ENCODE measurements around the gene WDR91. TPM values are rescaled to one million over a fixed set of nuclear protein-coding genes. Genes with fewer than 3 reads are reported as not detected.
A peak's percentile ranks its signal among the peaks of the same experiment; 100 is the strongest.
"Not testable (repeated sequence)": the region's sequence is repeated elsewhere in the genome, so short reads cannot be mapped to it uniquely, and the experiment has no call there.

Gene WDR91
- total RNA-seq (2014; rRNA removed; shearing (Covaris generic)), result 8.4 and 8.9 TPM in 2 replicates

DNA sequence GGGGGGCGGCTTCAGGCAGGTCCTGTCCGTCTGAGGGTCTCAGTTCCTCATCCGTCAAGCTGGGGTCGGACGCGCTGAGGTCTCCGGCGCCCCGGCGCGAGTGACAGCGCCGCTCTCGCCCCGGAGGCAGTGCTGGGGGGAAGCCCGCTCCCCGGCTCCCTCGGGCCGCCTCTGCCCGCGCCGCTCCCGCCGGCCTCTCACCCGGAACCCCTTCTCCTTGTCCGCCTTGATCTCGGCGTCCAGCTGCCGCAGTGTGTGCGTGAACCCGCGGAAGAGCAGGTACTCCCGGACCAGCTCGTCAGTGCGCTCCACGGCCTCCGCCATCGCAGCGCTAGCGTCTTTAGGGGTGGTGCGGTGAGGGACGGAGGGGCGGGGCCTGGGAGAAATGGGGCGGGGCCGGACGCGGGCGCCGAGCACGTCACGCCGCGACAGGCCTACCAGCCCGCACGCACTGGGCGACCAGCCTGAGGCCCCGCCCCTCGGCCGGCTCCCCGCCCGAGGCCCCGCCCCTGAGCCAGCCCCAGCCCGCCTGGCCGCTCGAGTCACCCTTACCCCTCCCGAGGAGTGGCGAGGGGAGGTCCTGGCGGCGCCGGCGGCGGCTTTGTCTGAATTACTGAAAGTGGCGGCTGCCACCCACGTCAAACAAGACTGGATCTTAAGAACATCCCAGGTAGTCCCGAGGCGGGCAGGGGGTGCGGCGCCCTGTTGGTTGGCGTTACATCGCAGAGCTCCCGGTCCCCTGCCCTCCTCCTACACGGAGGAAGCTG lies at the start of gene WDR91:
TSS of gene WDR91 (minus strand) at position 348 of the 767 bp plus-strand sequence. CDS start at position 324, 24 bp downstream.
- peak; percentile 90 for DNase-seq (ENCODE audit: low read depth)

DNA sequence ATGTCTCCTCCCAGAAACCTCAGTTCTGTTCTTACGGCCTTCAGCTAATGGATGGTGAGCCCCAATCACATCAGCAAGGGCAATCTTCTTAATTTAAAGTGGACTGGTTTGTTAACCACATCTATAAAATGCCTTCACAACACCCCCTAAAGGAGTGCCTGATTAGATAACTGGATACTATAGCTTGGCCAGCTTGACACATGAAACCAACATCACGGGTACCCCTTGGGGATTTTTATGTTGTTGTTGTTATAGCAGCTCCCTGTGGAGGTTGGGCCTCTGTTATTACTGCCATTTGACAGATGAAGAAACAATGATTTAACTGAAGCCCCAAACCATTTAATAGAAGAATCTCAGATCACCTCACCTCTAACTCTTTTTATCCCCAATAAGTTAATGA lies 49.1 kb upstream of the WDR91 start:
- no peak for DNase-seq (ENCODE audit: low read depth)

DNA sequence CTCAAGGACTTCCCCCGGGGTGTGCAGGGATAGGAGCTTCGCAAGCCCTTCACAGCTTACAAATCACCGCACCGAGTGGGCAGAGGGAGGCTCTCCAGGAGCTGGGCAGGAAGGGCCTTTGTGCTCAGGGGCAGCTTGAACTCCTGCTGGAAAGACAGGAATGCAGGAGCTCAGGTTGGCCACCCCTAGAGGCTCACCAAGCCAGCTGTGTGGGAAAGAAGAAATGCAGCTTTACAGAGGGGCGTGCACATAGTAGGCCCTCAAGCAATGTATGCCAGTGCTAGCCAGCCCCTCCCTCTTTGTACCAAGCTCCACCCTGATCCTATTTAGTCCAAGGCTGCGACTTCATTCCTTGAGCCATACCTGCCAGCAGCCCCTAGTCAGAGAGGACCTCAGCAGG lies 48.4 kb upstream of the WDR91 start:
- no peak for DNase-seq (ENCODE audit: low read depth)

DNA sequence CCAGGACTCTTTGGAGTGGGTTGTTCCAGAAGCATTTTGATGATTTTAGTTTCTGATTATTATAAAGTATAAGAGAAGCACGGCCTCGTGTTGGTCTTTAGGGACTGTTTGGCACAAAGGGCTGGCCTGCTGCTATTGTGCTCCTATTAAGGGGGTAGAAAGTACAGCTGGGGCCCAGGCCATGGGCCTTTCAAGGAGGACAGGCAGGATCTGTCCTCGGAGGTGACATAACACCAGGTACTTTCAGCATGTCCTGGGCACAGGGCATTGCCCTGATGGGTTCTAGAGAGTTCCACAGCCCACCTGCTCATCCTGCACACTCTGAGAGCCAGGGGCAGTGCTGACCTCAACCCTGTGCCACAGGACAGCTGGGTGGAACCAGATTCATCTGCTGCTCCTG lies 47.3 kb upstream of the WDR91 start:
- DNase-seq (ENCODE audit: low read depth), result no peak

DNA sequence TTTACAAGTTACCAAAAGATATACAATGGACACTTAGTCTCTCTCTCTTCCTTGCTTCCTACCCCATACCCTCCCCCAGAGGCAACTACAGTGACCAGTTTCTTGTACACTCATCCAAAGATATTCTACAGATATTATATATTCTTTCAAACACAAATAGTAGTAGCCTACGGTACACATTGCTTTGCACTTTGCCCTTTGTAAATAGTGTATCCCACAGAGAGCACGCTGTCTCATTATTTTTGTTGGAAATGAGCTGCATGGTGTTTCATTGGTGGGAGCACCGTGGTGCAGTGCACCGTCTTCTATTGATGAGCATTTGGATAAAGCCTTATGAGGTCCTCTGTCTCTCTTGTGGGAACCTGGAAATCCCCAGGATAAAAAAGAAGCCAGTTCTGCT lies 46.5 kb upstream of the WDR91 start:
- DNase-seq (ENCODE audit: low read depth), result no peak

DNA sequence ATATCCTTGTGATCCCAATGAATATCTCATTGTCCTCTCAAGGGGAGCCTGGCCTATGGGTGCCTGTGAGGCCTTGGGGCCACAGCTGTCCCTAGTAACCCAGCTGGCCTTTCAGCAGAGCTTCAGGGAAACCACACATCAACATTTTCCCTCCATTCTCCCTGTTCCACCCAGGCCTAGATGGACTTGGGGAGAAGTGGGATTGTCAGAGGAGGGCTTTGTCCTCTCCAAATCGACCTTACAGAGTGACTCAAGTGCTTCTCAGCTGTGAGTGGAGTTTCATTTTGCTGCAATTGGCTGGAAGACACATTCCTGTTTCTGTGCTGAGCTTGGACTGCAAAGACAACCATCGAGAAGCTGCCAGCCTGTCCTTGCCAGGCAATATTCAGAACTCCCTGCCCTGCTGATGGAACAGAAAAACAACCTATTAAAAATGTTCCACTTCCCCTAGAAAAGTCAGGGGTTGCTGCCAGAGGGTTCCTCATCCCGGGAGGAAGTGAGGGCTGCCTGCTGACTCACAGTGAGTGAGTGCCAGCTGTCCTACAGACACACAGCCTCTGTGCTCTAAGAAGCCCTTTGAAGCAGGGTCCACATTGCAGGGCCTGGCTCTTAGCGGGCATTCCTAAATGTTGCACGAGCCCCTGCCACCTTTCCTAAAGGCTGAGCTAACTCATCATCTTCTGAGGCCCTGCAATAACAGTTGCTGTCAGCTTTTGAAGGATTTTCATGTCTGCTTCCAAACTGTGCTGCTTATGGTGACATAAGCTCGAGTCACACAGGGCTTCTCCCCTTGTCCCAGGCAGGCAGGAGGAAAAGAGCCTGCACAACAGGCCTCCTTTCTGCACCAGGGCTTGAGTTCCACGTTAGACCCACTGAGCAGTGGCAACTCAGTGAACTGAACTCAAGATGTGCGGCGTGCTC lies 42.8 kb upstream of the WDR91 start:
- peak; percentile 90 for DNase-seq (ENCODE audit: low read depth)

DNA sequence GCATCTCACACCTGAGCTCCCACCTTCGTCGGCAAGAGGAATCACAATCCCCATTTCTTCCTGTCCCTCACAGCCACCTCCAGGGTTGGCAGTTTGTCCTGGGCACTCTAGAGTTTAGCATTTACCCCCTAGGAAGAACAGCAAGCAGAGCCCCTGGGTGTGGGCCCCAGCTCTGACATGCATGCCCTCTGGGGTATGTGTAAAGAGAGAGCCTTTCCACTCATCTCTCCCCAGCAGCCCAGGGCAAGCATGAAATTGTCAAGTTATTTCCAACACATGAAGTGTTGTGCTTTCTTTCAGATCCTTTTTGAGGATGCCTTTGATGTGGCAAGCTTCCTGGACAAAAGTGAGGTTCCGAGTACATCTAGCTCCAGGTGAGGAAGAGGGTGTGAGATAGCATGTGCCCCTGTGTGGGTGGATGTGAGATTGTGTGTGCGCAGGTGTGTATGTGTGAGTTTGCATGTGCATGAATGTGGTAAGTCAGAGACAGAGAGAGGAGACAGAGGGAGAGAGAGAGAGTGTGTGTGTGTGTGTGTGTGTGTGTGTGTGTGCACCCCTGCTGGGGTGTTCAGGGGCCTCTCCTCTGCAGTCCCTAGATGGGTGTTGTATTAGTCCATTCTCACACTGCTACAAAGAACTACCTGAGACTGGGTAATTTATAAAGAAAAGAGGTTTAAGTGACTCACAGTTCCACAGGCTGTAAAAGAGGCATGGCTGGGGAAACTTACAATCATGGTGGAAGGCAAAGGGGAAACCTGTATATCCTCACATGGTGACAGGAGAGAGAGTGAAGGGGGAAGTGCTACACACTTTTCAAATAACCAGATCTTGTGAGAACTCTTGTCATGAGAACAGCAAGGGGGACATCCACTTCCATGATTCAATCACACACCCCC lies 40.4 kb upstream of the WDR91 start:
- no peak for DNase-seq (ENCODE audit: low read depth)

DNA sequence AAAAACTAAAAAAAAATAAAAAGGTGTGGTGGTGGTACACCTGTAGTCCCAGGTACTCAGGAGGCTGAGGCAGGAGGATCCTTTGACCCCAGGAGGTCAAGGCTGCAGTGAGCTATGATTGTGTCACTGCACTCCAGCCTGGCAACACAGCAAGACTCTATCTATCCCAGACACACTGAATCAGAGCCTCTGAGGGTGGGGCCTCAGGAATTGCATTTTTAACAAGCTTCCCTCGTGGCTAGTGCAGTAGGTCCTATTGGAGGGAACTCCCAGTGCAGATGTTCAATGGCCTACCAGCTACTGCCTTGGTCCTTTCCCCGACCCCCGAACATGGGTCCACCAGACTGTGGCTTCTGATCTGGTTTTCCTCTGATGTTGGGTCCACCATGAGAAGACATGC lies 37.2 kb upstream of the WDR91 start:
- DNase-seq (ENCODE audit: low read depth), result no peak

DNA sequence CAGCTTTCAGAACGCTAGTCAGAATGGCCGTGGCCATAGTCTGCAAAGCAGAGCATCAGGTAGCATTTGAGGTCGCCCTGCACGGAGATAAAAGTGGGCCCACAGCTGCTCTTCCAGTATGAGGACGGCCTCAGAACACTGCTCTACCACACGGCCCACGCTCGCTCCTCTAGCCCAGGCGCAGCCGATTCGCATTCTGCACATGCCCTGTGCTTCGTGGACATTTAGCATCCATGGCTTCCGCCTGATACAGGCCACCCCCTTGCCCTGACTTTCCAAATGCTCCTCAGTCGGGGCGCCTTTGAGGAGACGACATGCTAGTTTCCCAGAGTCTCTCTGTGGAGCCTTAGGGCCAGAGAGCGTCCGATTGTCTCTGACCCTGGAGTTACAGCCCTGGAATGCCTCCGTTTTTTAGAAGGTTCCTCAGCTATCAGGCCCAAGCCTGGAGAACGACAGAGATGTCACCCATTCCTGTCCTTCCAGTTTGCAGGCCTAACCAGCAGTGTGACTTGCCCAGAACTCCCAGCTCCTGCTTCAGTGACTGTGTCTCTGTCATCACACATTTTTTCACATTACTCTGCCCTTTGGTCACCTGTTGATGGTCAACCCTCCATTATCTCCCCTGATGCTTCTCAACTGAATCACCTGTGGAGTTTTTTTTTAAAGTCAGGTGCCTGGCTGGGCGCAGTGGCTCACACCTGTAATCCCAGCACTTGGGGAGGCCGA lies 36.6 kb upstream of the WDR91 start:
- DNase-seq (ENCODE audit: low read depth), result no peak

DNA sequence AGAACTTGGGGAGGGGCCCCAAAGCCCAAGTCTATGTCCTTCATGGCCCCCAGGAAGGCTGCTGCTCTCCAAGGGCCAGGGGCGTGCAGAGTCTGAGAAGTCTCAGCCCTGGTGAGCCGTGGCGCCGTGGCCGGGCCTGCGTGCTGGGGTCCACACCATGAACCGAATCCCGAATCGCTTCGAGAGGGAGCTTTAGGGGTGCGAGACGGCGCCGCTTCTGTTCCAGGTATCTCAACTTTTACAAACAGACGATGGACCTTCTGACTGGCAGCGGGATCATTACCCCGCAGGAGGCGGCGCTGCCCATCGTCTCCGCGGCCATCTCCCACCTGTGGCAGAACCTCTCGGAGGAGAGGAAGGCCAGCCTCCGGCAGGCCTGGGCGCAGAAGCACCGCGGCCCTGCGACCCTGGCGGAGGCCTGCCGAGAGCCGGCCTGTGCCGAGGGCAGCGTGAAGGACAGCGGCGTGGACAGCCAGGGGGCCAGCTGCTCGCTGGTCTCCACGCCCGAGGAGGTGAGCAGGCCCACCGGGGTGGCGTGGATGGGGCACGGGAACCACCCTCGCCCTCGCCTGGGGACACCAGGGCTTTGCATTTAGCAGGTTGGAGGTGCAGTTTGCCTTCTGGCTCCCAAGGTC lies 35.0 kb upstream of the WDR91 start:
- DNase-seq (ENCODE audit: low read depth), result no peak

DNA sequence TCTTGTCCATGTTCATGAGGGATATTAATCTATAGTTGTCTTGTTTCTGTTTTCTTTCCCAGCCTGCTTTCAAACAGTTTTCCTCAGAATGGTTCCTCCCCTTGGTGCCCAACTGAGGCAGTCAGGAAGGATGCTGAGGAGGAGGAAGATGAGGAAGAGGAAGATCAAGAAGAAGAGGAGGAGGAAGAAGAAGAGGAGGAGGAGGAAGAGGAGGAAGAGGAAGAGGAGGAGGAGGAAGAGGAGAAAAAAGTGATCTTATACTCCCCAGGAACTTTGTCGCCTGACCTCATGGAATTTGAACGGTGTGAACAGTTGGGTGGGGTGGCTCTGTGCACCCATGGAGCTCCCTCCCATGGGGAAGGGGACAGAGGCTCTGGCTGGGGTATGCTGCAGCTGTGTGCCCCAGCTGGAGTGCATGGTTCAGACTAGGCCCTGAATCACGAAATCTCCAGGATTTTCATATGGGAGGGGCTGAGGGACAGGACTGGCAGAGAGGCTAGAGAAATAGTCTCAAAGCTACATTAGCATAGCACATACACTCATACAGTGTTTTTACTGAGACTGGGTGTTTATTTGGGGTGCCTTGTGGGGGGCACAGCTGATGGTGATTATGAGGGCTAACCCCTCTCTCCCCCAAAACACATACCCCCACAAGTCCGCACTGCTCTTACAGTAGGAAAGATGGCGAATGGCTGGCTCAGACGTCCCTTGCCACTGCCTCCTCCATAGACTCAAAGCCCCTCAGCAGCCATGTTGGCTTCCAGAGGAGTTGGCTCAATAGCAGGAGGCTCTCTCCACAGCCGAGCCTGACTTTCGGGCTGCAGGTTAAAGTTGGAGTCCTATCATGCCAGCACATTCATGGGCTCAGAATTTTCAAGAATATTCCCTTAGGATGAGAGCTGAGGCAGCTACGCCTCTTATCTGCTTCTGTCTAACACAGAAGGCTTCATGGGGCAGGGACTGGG lies 34.2 kb upstream of the WDR91 start:
- no peak for DNase-seq (ENCODE audit: low read depth)

DNA sequence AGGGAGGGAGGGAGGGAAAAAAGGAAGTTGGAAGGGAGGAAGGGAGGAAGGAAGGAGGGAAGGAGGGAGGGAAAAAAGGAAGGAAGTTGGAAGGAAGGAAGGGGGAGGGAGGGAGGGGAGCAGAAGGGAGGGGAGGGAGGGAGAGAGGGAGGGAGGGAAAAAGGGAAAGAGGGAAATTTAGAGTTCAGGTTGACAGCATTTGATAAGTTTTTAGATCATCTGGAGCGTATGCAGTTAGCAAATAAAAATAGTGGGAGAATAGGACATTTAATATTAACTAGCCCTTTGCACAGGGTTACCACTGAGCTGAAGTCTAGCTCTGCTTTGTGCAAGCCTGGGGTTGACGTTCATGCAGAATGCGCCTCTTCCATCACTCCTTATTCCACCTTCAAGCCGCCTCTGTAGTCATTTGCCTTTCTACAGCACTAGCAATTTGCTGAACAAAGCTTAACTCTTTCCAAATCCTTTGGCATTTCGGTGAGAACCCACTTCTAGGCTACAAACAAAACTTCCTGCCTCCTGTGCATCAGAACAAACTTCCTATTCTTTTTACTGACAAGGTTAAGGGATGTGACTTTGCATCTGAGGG lies 30.9 kb upstream of the WDR91 start:
- no peak for DNase-seq (ENCODE audit: low read depth)

DNA sequence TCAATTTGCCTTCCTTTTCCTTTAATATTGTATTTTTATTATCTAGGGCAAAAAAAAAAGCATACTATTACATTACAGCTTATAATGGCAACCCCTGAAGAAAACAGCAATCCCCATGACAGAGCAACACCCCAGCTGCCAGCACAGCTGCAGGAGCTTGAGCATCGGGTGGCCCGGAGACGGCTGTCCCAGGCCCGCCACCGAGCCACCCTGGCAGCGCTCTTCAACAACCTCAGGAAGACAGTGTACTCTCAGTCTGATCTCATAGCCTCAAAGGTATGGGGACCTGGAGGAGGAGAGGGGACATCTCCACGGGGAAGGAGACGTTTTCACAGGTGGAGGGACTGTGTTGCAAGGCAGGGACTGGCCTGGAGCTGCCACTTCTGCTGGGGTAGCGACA lies 29.1 kb upstream of the WDR91 start:
- no peak for DNase-seq (ENCODE audit: low read depth)

DNA sequence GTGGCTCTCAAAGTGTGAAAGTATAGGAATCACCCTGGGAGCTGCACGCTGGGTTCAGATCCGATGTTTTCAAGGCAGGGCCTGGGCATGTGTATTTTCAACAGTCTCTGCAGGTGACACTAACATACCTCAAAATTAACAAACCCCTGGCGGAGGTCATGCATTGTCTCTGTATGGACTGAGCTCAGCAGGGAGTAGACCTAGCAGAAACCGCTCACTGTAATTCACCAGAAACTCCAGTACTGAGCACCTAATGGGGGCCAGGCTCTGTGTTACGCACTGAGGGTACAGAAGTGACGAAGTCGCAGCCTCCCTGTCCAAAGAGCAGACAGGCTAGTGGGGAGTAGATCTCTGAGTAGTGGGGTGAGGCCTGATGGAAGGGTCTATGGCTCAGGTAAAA lies 27.9 kb upstream of the WDR91 start:
- DNase-seq (ENCODE audit: low read depth), result no peak

DNA sequence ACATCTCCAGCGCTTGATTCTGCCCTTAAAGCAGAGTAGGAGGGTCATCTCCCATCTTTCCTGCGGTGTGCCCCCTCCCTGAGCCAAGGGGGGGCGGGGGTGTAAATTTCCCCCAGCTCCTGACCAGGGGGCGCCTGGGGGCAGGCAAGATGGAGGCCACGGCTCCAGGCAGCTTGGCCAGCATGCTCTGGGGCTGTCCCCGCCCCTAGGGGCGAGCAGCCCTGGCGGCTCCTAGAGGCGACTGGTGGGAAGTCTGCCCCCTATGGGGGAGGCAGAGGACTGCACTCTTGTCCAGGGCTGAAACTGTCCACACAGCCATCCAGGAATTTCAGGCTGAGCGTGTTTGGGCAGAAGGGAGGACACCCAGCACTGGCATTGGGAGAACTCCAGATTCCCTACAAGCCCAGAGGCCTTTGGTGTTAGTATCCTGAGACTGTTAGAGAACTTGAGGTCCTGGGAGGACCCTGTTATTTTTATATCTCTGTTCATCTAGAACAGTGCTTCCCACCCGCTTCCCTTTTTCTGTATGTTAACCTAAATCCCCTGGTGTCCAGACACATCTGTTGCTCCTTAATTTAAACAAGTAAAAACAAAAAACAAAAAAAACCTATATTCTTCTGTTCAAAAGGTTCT lies 26.9 kb upstream of the WDR91 start:
- no peak for DNase-seq (ENCODE audit: low read depth)

DNA sequence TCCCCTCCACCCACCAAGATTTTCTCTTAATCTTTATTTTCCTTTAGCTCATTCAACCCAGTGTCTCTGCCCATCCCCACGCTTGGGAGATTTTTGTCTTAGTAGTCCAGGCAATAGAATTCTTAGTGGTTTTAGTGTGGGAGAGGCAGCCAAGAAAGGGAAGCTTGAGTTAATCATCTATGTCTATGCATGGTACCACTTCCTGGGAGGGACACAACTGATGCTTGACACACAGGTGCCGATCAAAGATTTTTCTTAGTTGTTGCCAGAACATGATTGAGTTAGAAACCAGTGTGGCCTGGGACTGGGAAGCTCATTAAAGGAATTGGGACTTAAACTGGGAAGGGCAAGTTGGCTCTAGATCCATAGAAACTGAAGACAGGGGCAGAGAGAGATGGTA lies 25.4 kb upstream of the WDR91 start:
- DNase-seq (ENCODE audit: low read depth), result no peak

DNA sequence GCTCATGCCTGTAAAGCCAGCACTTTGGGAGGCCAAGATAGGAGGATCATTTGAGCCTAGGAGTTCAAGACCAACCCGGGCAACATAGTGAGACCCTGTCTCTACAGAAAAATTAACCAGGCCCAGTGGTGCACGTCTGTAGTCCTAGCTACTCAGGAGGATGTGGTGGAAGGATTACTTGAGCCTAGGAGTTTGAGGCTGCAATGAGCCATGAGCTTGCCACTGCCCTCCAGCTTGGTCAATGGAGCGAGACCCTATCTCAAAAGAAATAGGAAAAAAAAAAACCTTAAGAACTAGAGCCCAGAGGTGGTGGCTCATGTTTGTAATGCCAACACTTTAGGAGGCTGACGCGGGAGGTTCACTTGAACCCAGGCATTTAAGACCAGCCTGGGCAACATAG lies 24.5 kb upstream of the WDR91 start:
- no peak for DNase-seq (ENCODE audit: low read depth)

DNA sequence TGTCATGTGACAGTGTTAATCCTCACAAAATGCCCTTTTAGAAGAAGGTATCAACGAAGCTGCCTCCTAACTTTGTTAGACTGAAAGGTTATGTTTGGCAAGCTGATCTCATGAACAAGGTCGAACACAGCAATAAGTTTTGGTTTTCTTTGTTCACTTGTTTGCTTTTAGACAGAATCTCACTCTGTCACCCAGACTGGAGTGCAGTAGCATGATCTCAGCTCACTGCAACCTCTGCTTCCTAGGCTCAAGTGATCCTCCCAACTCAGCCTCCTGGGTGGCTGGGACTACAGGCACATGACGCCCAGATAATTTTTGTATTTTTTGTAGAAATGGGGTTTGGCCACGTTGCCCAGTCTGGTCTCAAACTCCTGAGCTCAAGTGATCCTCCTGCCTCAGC lies 23.4 kb upstream of the WDR91 start:
- DNase-seq (ENCODE audit: low read depth), result no peak

DNA sequence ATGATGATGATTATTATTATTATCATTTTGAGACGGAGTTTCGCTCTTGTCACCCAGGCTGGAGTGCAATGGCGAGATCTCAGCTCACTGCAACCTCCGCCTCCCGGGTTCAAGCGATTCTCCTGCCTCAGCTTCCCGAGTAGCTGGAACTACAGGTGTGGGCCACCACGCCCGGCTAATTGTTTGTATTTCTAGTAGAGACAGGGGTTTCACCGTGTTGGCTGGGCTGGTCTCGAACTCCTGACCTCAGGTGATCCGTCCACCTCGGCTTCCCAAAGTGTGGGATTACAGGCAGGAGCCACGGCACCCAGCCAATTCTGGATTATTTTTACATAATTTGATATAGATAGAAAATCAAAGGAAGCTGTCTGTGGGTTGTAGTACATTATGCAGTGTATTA lies 22.8 kb upstream of the WDR91 start:
- not testable (repeated sequence) for DNase-seq (ENCODE audit: low read depth)
